Stimulated activated CD4-positive, alpha-beta T cell treated with anti-CD3 and anti-CD28 coated beads, Interleukin-12 subunit alpha, Interleukin-12 subunit beta, amount 100 ng/mL, for 4 hours (primary cell): ENCODE results near the gene DYNLT2B.
A peak's percentile ranks its signal among the peaks of the same experiment; 100 is the strongest.
"Not testable (repeated sequence)": the region's sequence is repeated elsewhere in the genome, so short reads cannot be mapped to it uniquely, and the experiment has no call there.

Experiments used
- DNase-seq: peaks from one replicate; pipeline ENCODE4 v3.0.0-alpha.2; 2020

DYNLT2B gene

DNA sequence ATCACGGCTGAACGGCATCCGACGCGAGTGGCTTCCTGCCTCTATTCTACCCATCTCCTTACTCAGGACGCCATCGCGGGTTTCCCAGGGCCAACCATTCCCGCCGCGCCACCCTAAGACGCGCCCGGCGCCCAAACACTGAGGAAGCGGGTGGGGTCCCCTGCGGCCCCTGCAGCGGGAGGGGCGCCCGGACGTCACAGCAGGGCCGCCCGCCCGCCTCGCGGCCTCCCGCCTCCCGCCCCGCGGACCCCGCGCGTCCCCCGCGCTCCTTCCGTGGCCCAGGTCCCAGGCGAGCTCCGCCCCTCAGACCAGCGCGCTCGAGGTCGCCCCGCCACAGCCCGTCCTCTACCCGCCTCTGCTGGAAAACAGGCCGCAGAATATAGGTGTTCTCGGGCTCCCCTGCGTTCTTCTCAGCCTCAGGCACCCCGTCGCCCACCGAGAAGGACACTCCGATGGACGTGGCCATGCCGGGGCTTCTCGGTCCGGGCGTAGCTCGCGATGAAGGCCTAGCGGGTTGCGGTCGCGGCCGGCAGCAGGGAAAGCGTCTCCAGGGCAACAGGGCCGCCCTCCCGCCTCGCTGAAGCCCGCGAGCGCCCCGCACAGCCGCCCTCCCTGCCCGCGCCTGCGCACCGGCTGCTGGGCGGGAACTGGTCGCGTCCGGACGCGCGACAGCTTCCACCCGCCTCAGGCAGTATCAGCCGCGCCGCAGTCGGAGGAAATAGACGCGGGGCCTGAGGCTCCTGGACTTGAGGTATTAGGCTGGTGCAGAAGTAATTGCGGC, at the start of gene DYNLT2B:
DYNLT2B (minus strand) TSS at position 554 of the 781 bp plus-strand sequence; CDS start at position 466, 88 bp downstream.
- DNase-seq: peak; percentile 83

DNA sequence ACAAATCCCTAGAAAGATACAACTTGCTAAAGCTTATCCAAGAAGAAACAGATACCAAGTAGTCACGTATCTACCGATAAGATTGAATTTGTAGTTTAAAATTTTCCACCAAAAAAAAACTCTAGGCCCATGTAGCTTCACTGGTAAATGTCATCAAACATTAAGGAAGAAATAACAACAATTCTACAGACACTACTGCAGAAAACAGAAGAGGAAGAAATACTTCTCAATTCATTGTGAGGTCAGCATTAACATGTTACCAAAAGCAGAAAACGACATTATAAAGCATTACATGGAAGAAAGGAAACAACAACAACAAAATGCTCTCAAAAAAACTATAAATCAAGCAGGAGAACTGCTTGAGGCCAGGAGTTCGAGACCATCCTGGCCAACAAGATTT, 47.7 kb upstream of the DYNLT2B start:
- DNase-seq: no peak

DNA sequence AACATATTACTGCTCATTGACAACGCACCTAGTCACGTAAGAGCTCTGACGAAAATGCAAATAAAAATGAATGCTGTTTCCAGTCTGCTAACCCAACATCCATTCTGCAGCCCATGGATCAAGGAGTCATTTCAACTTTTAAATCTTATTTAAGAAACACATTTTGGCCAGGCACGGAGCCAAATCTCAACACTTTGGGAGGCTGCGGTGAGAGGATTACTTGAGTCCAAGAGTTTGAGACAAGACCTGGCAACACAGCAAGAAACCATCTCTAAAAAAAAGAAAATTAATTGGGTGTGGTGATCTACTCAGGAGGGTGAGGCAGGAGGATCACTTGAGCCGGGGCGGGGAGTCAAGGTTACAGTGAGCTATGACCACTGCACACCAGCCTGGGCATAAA, 42.5 kb upstream of the DYNLT2B start:
- no peak for DNase-seq

DNA sequence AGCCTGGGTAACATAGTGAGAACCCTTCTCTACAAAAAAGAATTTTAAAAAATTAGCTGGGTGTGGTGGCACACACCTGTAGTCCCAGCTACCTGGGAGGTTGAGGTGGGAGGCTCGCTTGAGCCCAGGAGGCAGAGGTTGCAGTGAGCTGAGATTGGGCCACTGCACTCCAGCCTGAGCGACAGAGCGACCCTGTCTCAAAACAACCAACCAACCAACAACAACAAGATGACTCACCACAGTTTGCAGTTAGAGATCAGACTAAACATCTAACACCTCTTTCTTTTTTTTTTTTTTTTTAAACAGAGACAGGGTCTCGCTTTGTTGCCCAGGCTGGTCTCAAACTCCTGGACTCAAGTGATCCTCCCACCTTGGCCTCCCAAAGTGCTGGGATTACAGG, 40.5 kb upstream of the DYNLT2B start:
- DNase-seq: not testable (repeated sequence)

DNA sequence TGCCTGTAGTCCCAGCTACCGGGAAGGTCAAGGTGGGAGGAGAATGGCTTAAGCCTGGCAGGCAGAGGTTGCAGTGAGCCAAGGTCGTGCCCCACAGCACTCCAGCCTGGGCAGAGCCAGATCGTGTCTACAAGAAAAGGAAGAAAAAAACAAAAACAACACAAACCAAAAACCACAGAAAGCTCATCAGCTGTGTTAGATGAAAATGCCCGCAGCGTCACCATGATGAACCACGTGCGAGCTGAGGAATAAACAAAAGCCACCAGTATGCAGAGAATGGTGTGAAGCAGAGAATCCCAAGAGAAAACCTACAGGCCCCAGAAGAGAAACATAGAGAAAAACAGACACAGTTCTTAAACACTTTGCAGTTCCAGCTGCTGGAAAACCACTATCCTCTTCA, 39.9 kb upstream of the DYNLT2B start:
- no peak for DNase-seq

DNA sequence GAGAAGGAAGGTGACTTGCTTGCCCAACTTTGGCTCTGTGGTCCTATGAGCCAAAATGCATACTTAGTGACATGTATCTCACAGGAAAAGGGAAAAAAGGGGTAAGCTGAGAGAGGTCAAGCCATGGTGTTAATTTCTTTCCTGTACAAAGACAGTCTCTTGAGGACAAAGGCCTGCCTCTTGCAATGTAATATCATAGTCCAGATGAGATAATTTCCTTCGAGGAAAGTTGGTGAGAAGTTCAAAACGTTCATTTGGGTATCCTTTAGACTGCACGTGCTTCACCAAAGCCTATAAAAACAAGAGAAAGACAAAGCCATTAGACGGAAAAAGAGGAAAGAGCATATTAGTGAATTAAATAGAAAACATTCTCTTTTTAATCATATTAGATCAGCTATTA, 38.5 kb upstream of the DYNLT2B start:
- no peak for DNase-seq

DNA sequence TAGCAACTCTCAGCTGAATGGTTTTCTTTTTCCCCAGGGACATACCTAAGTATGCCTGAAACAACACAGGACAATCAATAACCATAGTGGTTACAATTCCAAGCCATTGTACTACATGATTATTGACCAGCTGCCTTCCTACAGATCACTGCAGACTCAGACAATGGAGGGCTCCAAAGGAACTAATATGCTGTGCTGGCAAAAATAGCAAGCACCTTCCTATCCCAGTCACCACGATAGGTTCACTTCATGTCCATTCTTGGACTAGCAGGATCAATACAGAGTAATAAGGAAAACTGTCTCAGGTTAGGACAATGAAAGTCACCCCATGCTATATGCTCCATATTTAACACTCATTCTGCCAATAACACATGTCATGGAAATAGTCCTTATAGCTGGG, 37.6 kb upstream of the DYNLT2B start:
- no peak for DNase-seq

DNA sequence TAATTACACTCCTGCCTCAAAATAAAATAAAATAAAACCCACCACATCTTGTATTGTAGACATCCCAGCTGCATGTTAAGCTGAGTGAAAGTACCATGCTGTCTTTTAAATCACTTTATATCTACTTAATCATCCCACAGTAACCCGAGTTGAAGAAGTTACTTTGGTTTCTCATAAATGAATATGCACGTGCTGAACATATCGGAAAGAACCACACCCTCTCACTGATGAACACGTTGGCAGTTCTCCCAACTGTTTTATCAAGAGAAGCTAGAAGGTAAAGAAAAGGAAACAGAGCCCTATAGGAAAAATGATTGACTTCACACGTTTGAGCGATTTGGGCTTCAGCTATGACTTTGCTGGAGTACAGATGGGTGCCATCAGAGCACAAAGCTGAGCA, 36.1 kb upstream of the DYNLT2B start:
- DNase-seq: no peak

DNA sequence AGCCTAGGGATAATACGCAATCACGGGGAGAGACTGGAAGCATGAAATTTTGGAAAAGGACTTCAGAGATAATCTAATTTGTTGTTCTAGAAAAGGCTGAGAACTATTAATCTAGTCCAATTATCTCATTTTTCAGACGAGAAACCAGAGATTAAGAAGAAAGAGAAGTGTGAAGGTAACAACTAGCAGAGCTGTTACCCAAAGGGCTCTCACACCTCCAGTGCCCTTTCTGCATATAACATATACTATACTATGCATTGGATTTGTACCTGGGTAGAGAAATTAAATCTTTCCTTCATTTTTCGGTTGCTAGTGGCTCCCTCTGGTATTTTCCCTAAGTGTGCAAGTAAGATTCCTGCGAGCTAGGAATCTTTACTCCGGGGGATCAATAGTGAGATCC, 33.5 kb upstream of the DYNLT2B start:
- no peak for DNase-seq

DNA sequence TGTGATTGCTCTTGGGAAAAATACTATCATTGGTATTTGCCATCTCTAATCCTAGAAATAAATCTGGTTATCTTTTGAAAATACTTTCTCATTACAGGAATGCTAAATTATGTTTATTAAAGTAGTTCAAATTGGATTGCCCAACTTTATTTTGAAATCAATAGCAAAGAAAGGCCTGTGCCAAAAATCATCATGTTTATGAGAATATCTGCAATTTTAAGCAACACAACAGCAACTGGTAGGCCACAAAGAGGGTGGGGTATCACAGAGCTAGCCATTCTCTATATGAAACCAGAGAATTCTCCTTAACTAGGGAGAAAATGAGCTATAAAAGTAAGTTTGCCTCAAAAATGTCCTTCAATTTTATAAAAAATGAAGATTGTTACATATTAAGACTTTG, 32.0 kb upstream of the DYNLT2B start:
- no peak for DNase-seq

DNA sequence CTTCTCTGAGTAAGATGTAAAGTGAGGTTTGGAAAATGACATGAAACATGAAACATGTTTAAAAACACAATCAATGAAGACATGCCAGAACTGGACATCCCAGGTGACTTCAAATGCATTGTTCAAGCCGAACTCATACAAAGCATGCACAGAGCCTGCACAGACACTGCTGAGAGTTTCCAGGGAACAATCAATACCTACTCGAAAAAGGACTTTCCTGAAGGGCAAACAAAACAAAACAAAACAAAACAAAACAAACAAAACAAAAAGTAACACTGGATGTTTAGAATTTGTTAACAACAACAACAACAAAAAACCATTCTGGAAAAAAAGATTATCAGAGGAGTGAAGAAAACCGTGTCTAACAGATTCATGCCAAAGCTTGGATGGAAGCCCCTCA, 30.7 kb upstream of the DYNLT2B start:
- no peak for DNase-seq

DNA sequence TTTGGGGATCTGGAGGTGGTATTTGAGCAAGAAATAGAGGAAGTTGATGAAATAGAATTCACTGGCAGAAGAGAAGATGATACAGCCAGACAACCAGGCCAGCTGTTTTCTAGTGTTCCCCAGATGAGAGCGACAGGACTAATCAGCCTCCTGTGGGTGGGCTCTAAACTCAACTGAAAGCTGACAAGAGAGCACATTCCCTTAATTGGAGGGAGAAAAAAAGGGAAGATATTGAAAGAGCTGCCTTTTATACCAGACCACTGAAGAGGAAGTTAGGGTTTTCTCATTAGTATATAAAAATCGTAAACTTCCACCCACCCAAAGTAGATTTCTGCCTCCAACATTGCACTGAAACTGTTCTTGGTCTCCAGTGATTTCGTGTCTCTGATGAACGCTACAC, 26.6 kb upstream of the DYNLT2B start:
- DNase-seq: no peak

DNA sequence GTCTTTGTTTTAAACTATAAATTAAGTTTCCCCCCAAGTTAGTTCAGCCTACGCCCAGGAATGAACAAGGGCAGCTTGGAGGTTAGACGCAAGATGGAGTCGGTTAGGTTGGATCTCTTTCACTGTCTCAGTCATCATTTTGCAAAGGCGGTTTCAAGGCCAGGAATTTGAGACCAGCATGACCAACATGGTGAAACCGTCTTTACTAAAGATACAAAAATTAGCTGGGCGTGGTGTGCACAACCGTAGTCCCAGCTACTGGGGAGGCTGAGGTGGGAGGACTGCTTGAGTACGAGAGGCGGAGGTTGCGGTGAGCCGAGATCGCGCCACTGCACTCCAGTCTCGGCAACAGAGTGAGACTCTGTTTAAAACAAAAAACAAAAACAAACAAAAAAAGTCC, 25.9 kb upstream of the DYNLT2B start:
- not testable (repeated sequence) for DNase-seq

DNA sequence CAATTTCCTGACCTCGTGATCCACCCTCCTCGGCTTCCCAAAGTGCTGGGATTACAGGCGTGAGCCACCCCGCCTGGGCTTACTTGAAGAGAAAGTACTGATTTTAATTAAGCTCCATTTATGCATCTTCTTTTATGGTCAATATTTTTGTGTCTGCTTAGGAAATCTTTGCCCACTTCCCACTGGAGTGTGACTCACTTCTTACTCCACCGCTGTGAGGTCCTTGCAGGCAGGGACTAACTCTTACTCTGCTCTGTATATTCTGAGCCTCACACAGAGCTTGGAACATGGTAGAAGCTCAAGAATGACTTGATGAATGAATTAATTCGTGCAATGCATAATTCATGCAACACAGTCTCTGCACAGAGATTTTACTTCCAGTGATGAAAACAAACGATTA, 23.1 kb upstream of the DYNLT2B start:
- no peak for DNase-seq

DNA sequence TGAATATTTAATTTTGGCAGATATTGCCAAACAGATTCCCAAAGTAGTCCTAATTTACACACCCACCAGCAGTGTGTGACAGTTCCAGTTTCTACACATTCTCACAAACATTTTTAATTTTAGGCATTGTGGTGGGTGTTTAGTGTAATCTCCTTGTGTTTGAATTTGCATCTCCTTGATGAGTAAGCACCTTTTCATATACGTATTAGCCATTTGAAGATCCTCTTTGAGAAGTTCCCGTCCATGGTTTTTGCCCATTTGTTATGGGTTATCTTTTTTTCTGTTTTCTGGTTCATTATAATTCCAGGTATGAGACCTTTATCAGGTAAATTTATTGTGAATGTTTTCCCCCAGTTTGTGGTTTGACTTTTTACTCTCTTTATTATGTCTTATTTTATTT, 22.4 kb upstream of the DYNLT2B start:
- no peak for DNase-seq

DNA sequence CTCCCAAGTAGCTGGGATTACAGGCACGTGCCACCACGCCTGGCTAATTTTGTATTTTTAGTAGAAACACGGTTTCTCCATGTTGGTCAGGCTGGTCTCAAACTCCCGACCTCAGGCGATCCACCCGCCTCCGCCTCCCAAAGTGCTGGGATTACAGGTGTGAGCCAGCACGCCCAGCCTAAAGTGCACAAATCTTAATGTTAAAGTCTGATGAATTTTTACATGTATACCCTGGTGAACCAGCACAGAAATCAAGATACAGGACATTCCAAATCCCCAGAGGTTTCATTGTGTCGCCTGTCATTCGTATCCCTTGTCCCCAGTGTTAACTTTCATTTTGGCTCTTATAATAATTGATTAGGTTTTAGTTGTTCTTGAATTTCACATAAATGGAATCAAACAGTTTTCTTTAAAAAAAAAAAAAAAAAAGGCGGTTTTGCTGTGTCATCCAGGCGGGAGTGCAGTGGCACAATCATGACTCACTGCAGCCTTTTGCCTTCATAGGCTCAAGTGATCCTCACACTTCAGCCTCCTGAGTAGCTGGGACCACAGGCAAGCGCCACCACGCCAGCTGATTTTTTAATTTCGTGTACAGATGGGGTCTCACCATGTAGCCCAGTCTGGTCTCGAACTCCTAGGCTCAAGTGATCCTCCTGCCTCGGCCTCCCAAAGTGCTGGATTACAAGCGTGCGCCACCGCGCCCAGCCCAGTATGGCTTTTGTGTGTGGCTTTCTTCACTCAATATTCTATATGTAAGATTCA, 21.6 kb upstream of the DYNLT2B start:
- no peak for DNase-seq

DNA sequence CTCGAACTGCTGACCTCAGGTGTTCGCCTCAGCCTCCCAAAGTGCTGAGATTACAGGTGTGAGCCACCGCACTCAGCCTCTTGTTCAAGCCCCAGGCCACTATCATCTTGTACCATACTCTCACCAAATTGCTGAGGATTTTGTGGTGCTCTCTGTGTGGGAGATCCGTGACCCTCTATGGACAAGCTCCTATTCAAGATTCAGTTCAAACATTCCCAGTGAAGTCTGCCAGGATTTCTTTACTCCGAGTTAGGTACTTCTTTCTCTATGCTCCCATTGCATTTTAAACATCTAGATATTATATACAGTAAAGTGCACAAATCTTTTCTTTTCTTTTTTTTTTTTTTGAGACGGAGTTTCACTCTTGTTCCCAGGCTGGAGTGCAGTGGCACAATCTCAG, 21.0 kb upstream of the DYNLT2B start:
- no peak for DNase-seq

DNA sequence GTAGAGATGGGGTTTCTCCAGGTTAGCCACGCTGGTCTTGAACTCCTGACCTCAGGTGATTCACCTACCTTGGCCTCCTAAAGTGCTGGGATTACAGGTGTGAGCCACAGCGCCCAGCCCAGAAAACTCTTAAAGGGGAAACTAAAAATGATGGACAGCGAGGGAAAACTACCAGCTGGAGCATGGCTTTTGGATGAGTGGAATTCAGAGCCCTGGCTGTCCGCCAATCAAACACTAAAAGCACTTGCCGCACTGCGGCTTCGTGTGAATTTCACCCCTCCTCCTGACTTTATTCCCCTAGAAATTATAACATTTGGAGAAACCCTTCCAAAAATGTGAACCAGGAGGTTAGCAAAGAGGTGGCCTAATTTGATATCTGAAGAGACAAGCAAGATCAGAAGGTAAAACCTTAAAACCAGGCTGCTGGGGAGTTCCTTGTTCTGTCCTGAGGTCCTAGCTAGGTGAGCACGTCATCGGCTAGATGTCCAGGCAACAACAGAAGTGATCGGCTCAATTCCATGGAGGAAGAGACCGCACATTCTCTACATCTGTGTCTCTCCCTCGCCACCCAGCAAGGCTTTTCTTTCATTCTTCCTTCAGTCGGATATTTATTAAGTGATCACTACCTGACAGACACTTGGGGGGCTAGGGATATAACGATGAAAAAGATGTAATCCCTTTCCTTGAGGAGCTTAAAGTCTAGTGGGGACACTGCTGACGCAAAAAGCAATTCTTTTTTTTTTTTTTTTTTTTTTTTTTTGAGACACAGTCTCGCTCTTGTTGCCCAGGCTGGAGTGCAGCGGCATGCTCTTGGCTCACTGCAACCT, 18.5 kb upstream of the DYNLT2B start:
- no peak for DNase-seq

DNA sequence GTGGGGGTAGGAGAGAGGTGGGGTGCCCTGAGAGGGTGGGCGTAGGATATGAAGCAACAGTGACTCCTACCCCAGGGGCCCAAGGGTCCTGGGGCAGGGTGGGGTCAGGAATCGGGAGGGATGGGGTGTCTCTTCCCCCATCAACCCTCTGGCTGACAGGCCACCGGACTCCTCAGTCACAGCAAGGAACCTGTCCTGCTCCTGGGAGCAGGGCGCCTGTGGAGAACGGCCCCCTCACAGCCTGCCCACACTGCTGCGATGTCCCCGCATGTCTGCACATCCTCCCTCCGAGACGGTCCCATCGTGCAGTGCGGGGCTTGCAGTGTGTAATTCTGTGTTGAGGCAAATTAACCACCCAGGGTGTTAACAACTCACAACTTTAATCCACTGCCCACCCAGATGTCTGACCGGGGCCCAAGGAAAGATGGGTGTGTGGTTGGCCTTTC, 17.5 kb upstream of the DYNLT2B start:
- DNase-seq: no peak

DNA sequence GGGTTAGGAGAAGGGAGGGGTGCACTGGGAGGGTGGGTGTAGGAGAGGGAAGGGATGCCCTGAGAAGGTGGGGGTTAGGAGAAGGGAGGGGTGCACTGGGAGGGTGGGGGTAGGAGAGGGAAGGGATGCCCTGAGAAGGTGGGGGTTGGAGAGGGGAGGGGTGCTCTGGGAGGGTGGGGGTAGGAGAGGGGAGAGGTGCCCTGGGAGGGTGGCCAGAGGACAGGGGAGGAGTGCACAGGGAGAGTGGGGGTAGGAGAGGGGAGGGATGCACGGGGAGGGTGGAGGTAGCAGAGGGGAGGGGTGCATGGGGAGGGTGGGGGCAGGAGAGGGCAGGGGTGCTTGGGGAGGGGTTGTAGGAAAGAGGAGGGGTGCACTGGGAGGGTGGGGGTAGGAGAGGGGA, 16.9 kb upstream of the DYNLT2B start:
- DNase-seq: no peak

DNA sequence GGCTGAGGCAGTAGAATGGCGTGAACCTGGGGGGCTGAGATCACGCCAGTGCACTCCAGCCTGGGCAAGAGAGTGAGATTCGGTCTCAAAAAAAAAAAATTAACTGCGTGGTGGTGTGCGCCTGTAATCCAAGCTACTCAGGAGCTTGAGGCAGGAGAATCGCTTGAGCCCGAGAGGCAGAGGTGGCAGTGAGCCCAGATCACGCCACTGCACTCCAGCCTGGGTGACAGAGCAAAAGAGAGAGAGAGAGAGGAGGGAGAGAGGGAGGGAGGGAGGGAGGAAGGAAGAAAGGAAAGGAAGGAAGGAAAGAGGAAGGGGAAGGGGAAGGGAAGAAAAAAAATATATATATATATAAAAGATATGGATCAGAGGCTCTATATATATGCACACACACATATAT, 14.1 kb upstream of the DYNLT2B start:
- no peak for DNase-seq

DNA sequence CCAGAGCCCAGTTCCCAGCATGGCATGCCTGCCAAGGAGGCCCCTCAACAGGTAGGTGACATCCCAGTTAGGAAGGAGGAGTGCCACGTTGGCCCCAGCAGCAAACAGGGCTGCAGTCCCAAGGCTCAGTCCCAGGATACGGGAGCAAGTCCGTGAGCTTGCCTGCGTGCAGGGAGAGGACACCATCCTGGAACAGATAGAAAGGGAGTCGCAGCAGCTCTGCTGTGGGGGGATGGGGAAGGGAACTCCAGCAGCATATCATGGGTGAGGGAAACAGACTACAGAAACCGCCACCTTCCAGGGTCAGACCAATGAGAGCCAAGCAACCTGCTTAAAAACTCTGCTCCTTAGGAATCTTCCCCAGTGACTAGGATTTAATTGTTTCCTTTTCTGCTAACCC, 9.4 kb upstream of the DYNLT2B start:
- DNase-seq: no peak

DNA sequence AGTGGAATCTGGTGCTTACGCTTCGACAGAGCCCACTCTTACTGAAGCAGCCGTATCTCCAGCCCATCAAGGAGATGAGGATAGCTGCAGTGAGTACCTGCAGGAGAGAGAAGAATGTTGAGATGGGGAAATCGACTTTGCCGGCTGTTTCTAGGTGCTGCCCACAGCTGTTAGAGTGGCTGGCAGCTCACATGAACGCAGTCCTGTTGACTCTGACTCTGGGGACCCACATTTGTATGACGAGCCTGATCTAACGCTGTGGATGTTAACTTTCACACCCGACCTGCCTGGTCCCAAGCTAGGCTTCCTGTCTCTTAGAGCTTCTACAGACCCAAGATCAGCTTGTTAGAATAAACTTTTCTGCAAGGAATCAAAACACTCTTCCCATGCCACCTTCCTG, 8.9 kb upstream of the DYNLT2B start:
- DNase-seq: no peak

DNA sequence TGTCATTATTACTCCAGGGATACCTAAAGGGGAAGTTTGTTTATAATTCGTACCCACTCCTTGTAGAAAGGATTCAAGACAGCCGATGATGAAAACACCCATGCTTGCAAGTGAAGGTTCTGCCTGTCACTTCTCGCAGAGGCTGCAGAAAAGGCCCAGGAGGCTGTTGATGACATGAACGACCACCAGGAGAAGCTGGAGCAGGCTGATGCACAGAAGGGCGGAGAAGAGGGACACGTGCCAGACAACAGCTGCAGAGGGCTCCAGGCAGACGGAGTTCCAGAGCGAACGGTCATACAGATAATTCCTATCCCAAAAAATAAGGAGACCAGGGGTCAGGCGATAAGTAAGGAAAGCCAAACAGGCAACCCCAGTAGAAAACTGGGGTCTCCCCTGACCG, 5.7 kb upstream of the DYNLT2B start:
- no peak for DNase-seq
